D341Med (cell line): ENCODE measurements around the gene ATP5PO.

Experiments
- DNase-seq: peaks from one replicate; pipeline ENCODE4 v3.0.0; 2012; ENCODE audit warnings: low spot score

The ATP5PO gene

DNA sequence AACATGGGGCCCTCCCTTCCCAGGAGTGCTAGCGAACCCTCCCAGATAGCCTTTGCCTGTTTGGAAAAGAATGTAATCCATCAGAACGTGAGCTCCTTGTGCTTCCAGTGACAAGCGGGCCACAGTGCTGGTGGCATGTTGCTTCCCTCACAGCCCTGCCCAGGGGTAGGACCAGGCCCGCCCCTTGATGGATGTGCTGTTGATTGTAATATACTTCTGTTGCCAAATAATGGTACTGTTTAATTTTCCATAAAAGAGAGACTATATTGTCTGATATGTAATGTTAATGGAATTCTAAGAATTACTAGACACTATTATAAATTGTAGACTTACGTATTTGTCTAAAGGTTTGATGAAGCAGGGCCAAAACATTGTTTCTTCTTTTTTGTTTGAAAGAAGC lies 16.4 kb downstream of the ATP5PO start:
- no peak for DNase-seq

DNA sequence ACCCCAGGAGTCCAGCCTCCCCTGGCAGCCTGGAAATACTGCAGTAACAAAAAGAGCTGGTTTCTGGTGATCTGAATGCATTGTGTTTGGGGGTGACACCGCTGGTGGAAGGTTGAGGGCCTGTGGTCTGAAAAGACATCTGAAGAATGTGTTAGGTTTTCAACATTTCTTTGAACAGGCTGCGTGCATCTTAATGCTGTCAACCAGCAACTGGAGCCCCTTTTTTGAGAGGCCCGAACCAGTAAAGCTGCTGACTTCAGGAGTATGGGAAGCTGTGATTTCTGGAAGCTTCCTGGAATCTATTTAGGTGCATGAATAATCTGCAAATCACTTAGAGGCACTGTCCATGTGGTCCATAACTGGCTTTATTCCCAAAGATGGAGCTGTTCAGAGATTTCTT lies 17.0 kb downstream of the ATP5PO start:
- no peak for DNase-seq

DNA sequence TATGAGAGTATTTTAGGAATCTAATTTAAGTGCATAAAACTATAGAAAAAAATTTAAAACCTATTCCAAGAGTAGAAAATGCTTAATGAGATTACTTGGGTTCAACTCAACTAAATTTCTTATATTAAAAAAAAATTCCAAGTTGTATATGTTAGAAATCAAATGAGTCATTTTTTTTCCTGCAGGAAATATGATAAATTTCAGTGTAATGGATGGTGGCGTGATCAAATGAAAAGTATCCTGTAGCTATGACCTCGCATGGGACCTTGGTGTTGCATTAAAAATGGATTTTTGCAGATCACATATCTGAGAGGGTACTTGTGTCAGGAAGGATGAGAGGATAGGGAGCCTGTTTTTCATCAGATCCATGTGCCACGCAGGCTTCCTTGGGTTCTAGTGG lies 17.9 kb downstream of the ATP5PO start:
- no peak for DNase-seq

DNA sequence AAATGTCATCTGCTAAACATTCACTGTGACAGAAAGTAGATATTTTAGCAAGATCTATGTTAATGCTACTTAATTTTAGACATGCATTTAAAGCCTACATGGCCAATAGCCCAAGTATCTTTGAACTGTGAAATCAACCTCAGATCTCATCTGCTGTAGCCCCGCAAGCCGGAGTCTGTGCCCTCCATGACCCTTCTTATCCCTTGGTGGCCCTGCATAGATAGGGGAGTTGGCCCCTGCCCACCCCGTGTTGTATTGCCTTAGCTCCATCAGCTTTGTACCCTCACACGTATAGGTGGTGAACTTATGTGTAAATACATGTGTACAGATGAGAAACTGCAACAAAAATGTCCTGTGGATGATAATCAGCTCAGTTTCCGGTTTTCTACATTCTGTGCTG lies 18.5 kb downstream of the ATP5PO start:
- no peak for DNase-seq

DNA sequence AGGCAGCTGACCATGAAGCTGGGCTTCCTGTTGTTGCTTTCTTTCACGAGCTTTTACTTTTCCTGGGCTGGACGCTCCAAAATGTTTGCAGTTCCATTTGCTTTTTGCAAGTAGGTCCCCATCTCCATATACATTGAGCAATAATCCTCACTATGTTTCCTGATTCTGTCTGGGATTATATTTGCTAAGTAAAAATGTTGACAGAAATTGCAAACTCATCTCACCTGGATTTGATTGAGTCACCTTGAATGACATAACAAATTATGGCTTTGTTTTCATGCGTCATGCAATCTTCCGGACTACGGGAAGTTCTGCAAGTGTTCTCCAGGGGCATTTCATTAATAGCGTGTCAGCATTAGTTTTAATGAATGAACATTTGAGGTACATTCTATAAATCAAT lies 18.9 kb downstream of the ATP5PO start:
- DNase-seq, result no peak

DNA sequence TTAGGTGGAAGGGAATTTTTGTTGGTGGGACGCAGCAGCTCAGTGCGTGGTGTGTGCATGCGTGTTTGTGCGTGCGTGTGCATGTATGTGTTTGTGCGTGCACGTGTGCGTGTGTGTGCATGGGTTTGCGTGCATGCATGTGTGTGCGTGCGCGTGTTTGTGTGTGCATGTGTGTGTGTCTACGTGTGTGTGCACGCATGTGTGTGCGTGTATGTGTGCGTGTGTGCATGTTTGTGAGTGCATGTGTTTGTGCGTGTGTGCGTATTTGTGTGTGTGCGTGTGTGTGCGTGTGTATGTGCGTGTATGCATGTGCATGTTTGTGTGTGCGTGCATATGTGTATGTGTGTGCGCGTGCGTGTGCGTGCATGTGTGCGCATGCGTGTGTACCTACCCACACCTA lies 20.2 kb downstream of the ATP5PO start:
- no peak for DNase-seq

DNA sequence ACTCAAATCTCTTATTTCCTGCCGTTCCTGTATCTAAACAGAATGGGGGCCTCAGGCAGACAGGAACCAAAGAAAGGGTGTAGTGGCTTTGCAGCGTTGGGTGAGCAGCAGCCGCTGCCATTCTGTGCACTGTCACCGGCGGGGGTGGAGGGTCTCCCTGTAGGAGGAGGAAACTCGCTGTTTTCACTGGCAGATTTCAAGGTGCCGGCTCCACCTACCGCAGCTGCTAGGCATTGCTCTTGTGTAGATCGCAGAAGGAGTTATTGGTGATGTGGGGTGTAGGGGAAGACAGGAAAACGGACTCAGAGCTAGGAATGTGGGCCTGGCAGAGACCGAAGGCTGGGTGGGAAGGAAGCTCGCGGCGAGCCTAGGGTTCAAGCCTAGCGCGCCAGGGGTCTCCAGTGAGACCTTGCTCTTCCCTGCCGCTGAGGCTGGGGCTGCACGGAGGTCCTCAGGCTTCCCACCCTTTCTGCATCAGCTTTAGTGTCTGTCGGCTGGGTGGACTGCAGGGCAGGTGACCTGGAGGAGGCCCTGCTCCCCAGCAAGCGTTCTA lies 20.8 kb downstream of the ATP5PO start:
- DNase-seq, result peak; percentile 90

DNA sequence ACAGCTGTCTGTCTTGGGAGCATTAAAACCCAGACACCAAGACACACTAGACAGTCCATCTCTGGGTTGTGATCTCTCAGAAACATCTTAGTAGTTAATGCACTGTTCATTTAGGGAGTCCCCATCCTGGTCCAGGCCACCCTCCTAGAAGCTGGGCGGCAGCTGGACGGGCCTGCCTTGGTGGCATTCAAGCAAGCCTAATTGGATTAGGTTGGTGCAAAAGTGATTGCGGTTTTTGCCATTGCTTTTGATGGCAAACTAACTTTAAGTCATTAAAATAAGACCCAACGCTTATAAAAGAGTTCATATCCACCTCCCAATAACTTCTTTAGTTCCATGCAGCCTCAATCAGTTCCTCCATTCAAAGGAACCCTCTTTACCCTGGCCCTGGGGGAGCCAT lies 21.7 kb downstream of the ATP5PO start:
- no peak for DNase-seq

DNA sequence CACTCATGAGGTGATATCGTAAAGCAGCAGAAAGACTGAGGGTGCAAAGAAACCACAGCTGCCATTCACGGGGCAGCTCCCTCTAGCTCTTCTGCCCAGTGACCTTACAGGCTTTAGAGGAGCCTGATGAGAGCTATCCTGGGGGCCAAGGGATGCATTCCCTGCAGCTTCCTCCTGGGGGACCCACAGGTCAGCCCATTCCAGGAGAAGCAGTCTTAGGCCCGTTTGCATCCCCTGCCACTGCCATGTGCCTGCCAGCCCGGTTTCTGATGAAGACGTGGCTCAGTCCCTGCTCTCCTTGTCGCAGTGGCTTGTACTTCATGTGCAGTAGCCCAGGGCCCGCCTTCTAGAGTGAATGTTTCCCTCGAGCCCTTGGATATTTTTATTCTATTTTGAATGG lies 22.8 kb downstream of the ATP5PO start:
- no peak for DNase-seq

DNA sequence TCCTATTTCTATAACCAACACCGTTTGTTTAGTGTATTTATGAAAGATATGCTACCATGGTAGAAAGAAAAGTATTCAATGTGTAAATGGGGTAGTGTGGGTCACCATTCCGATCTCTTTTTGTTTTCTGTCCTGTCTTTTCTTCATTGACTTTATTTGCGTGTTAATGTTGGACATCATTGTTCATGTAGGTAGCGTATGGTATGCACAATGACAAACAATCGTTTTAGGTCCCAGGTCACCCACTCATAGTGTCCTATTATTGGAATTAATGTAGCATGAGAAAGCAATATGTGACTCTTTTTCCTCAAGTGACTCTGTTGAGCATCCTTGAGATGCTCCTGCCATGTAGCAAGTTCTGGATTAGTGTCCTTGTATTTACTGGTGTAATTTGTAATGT lies 25.4 kb downstream of the ATP5PO start:
- no peak for DNase-seq

DNA sequence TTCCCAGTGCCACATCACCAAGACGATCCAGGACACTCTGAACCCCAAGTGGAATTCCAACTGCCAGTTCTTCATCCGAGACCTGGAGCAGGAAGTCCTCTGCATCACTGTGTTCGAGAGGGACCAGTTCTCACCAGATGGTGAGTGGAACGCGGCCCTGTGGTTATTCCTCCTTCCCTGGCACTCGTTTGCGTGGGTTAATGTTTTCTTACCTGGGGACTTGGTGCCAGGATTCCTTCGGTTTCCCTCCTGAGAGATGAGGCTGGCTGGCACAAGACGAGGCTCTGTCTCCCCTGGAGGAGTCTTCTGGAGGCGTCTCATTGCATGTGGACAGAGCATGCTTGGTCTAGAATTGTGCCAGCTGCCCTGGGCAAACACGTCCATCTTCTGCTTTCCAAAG lies 29.3 kb downstream of the ATP5PO start:
- no peak for DNase-seq

DNA sequence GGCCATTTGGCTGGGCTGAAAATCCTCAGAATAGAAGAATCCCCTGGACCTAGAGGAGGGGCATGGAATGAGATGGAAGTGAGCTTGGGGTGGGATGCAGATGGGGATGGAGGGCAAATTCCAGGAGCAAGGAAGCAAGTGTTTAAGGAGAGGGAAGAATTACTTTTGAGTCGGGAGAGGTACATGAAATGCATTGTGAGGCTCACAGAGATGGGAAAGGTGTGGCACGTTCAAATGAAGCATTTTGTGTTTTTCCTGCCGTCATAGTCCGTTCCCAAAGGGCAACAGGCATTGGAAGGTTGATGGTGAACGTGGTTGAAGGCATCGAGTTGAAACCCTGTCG lies 30.5 kb downstream of the ATP5PO start:
- no peak for DNase-seq

DNA sequence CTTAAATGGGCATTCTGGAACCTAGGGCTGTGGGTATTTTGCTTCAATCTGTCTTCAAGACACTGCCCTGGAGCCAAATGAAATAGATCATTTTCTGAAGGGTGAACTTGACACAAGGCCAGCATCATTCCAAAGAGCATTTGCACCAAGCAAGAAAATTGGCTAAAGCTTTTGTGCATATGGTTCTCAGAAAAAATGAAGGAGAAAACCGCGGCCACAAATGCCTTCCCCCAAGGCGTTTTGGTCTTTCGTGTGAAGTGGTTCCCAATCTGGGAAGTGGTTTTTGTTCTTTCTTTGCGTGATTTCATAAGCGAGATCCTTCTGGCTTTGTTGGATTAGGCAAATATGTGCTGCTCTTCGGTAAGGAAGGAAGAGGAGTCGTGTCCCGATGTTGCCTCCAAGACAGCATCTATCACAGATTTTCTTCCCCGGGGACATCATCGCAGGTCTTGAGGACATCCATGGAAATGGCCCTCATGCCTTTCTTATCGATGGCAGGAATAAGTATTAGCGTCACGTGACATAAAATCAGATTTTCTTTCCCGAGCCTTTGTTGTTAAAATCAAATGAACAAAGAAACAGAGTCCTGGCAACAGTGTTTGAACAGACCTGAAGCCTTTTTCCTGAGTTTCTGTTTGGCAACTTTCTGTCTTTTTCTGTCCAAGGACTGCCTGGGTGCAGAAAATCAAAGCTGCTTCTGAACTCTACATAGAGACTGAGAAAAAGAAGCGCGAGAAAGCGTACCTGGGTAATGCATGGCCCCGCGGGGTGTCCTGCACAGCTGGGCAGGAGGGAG lies 31.0 kb downstream of the ATP5PO start:
- DNase-seq, result no peak

DNA sequence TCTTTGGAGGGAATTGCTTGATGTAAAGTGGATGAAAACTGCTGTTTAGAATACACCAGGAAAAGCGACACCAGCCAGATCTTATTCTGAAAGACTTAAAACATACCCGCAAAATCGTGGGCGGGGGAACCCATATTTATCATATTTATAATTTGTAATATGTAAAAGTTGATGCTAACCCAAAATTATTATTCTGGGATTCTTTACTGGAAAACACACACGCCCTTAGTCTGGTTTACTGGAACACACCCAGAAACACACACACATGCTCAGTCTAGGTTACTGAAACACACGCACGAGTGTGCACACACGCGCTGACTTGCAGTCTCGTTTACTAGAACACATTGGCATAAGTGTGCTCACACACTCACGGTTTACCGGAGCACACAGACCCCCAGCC lies 32.5 kb downstream of the ATP5PO start:
- DNase-seq, result no peak

DNA sequence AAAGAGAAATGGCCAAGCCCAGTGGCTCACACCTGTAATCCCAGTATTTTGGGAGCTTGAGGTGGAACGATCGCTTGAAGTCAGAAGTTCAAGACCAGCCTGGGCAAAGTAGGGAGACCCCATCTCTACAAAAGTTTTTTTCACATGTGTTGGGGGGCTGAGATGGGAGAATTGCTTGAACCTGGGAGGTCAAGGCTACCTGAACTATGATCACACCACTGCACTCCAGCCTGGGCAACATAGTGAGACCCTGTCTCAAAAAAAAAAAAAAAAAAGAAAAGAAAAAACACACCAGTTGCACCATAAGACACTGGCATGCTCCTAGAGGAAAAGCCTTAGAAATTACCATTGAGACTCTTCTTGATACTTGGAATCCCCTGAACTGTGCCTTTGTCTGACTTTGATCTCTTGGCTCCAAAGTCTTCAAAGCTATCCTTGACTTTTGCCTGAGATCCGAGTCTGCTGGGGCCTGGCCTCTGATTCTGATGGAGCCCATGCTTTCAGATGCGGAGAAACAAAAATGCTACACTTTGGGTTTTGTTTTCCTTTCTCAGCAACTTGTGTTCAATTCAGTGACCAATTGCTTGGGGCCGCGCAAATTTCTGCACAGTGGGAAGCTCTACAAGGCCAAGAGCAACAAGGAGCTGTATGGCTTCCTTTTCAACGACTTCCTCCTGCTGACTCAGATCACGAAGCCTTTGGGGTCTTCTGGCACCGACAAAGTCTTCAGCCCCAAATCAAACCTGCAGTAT lies 33.7 kb downstream of the ATP5PO start:
- no peak for DNase-seq

DNA sequence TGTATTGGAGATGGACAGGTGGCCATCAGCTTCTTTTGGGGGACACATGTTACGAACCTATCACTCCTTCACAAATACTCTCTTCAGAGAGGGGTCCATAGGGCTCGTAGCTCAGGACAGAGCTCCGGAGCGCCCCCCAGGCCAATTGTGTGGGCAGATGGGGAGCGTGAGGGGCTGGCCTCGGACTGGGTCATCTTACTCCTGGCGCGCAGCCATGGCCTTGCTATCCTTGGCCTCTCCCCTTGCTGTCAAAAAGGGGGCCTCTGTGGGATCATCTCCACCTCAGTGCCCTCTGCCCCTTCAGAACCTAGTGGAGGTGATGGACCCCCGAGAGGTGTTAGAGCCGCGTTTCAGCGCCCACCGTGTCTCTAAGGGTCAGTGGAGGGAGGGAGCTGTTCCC lies 35.0 kb downstream of the ATP5PO start:
- DNase-seq, result no peak

DNA sequence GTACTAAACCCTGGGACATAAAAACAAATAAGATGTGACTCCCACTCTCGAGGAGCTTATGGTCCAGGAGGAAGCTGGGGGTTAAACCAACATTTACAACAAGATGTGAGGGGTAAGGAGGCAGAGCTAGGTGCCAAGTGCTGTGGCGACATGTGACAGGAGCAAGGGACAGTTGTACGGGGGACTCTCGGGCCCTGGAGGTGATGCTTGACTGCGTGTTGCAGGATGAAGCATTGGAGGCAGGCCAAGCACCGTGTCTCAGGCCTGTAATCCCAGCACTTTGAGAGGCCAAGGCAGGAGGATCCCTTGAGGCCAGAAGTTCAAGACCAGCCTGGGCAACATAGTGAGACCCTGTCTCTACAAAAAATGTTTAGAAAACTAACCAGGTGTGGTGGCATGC lies 36.8 kb downstream of the ATP5PO start:
- no peak for DNase-seq

DNA sequence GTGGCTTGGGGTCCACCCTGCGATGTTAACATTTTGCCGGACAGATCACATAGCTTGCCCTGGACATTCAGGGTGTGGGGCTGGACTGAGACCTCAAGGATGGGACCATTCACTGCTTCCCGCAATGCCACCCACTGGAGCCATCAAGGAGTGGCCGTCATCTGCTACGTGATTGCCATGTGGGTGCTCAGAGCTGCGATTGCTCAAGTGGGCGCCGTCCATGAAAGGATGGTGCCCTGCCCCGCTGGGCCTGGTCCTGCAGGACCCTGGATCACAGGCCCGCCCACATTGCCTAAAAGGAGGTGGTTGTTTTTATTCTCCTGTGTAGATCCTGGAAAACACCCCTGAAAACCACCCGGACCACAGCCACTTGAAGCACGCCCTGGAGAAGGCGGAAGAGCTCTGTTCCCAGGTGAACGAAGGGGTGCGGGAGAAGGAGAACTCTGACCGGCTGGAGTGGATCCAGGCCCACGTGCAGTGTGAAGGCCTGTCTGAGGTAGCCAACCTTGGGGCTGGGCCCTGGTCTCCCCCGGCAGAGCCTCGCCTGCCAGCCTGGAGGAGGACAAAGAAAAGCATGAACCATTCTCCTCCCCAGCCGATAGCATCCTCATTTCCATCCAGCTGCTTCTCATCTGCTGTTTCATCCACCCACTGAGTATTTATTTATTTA lies 40.4 kb downstream of the ATP5PO start:
- DNase-seq, result no peak

DNA sequence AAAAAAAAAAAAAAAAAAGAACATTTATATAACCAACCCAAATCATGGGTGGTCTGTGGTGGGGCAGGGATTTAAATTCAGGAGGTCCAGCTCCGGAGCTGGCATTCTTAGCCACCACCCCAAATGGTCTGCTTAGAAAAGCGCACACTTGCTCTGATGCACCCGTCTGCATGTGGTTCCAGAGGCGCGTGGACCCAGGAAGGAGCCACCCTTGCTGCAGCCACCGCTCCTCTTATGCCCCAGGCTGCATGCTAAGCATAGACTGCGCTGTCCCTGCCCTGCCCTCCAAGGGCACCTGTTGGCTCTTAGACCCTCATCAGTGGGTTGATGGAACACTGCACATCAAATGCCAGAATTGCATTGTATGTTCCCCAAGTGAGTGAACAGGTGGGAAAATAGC lies 41.4 kb downstream of the ATP5PO start:
- no peak for DNase-seq

DNA sequence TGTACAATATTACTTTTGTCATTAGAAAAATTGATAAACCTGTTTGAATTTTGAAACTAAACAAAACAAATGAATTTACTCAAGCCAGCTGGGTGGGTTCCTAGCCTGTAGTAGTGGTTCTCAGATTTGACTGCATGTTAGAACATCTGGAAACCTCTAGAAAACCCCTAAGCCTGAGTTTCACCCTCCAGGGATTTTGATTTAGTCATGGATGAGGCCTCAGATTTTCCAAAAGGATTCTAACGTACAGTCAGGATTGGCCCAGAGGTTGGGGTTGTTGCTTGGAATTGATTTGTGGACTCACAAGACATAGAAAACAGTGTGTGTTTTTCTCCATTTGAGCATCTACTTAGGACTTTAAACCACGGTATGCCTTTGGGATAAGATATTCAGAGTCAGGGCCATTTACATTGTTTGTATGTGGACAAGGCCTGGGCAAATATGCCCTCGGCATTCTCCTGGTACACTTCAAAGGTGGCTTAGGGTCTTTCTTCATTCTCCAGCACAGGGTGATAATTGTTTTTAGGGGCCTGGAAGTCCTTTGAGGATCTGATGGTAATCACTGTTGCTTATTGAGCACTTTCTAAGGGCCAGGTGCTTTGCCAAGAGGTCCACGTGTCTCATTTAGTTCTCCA lies 42.6 kb downstream of the ATP5PO start:
- no peak for DNase-seq

DNA sequence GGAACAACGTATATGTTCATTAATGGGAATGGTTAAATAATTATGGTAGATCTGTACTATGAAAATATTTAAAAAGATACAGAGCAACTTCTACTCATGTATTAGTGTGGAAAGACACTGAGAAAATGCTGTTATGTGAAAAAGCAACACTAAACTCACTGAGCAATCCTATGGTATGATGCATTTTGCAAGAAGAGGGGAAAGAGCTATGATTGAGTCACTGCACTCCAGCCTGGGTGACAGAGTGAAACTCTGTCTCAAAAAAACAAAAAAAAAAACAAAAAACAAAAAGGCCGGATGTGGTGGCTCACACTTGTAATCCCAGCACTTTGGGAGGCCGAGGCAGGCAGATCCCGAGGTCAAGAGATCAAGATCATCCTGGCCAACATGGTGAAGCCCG lies 44.4 kb downstream of the ATP5PO start:
- DNase-seq, result no peak

DNA sequence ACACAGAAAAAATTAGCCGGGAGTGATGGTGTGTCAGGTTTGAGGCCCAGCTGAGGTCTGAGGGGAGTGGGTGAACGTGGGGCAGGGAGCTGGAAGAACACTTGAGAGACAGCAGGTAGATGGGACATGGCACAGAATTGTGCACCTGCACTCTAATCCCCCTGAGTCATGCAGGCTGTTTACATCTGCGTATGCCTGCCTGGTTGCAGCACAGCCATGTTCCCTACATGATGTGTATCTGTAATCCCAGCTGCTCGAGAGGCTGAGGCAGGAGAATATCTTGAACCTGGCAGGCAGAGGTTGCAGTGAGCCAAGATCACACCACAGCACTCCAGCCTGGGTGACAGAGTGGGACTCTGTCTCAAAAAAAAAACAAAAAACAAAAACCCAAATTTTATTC lies 44.8 kb downstream of the ATP5PO start:
- no peak for DNase-seq

DNA sequence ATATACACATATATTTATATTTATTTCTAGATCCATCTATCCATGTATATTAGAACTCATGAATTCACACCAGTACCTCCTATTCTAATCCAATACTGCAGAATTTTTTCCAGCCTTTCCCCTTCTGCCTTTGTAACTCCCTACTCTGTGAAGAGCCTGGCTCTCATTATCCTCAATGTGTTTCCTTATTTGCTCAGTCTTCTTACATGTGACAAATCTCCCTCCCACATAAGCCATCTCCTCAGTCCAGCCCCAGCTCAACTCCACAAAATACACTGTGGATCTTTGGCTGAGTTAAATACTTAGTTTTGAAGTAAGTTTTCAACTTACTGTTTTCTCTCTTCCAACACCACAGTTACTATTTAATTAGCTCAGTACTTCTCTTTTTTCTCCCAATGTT lies 45.7 kb downstream of the ATP5PO start:
- DNase-seq, result no peak
